D721Med (cell line): ENCODE data around the gene MAP3K8.

Experiments used
- DNase-seq: peaks from one replicate; pipeline ENCODE4 v3.0.0; 2011; ENCODE audit warnings: low spot score; ENCODE audit not compliant: insufficient read length
- FAIRE-seq: peaks from 2 replicates; lab custom pipeline; 2011; peaks lifted over from hg19 to GRCh38; lab: Jason Lieb, UNC
- CTCF ChIP-seq: IDR thresholded peaks from 2 replicates; pipeline ENCODE4 v1.5.1; 2012; ENCODE audit warnings: mild to moderate bottlenecking, control low read depth; ENCODE audit not compliant: insufficient read depth; ENCODE audit errors: missing control alignments

MAP3K8 gene

GRCh38 chr10:30433730-30434272 lies at the start of gene MAP3K8:
Gene MAP3K8, plus strand, starts transcription at chr10:30434184. Its CDS starts 4,755 bp downstream, at chr10:30438939.
- DNase-seq (peak; percentile 53), FAIRE-seq (no peak)
- TF ChIP-seq CTCF, result no peak

- TF ChIP-seq CTCF, result no peak
- peak; percentile 39 for DNase-seq
- FAIRE-seq, result no peak
These were observed 49.2 kb upstream of the MAP3K8 start for GRCh38 chr10:30384701-30385201.

- DNase-seq (no peak), FAIRE-seq (no peak)
- TF ChIP-seq CTCF, result no peak
These were observed 47.0 kb upstream of the MAP3K8 start for GRCh38 chr10:30386801-30387588.

GRCh38 chr10:30387646-30388243 lies 46.2 kb upstream of the MAP3K8 start:
- DNase-seq, result no peak
- no peak for FAIRE-seq

GRCh38 chr10:30389543-30389942 lies 44.4 kb upstream of the MAP3K8 start:
- TF ChIP-seq CTCF, result no peak
- no peak for FAIRE-seq

More at GRCh38 chr10:30387646-30388243, 46.2 kb upstream of the MAP3K8 start:
- no peak for TF ChIP-seq CTCF

GRCh38 chr10:30390207-30390606 lies 43.8 kb upstream of the MAP3K8 start:
- DNase-seq, result no peak
- no peak for TF ChIP-seq CTCF
- no peak for FAIRE-seq

More at GRCh38 chr10:30389543-30389942, 44.4 kb upstream of the MAP3K8 start:
- DNase-seq, result no peak

- DNase-seq (no peak), FAIRE-seq (no peak)
- TF ChIP-seq CTCF, result no peak
These were observed 42.7 kb upstream of the MAP3K8 start for GRCh38 chr10:30391266-30391665.
